Loucy (cell line): ENCODE measurements around the gene LNP1.
A peak's percentile ranks its signal among the peaks of the same experiment; 100 is the strongest.

Experiments
- H2AFZ ChIP-seq: fragments of 200-600 bp; sonication (generic); 2 replicates; pipeline ENCODE4 v1.6.0; 2016; ENCODE audit warnings: antibody characterized with exemption, mild to moderate bottlenecking, low read length, moderate library complexity
- H3F3A ChIP-seq: fragments of 200-600 bp; 2 replicates; pipeline ENCODE4 v1.6.0; 2016; ENCODE audit warnings: antibody characterized with exemption, low read depth, mild to moderate bottlenecking
- H3K27me3 ChIP-seq: fragments of 200-600 bp; sonication (generic); 2 replicates; pipeline ENCODE4 v1.6.1; 2014; ENCODE audit warnings: low read length, mild to moderate bottlenecking; ENCODE audit not compliant: insufficient read depth, poor library complexity, severe bottlenecking
- H3K36me3 ChIP-seq: fragments of 200-600 bp; sonication (generic); 2 replicates; pipeline ENCODE4 v1.6.1; 2016; ENCODE audit warnings: low read length; ENCODE audit not compliant: insufficient read depth
- H3K4me1 ChIP-seq: fragments of 200-600 bp; sonication (generic); 2 replicates; pipeline ENCODE4 v1.5.1; 2014; ENCODE audit warnings: low read length, mild to moderate bottlenecking; ENCODE audit not compliant: insufficient read depth, poor library complexity, severe bottlenecking
- H3K4me2 ChIP-seq: fragments of 200-600 bp; sonication (generic); 2 replicates; pipeline ENCODE4 v1.6.0; 2014; ENCODE audit warnings: antibody characterized with exemption, low read length, low read depth, mild to moderate bottlenecking; ENCODE audit not compliant: poor library complexity, severe bottlenecking
- H3K4me3 ChIP-seq: fragments of 200-600 bp; sonication (generic); 2 replicates; pipeline ENCODE4 v1.5.1; 2014; ENCODE audit warnings: low read length, mild to moderate bottlenecking, mixed read lengths; ENCODE audit not compliant: poor library complexity, severe bottlenecking
- H3K79me2 ChIP-seq: fragments of 200-600 bp; sonication (generic); 2 replicates; pipeline ENCODE4 v1.6.1; 2014; ENCODE audit warnings: low read length; ENCODE audit not compliant: insufficient read depth
- H3K9ac ChIP-seq: fragments of 200-600 bp; sonication (generic); 2 replicates; pipeline ENCODE4 v1.6.0; 2014; ENCODE audit warnings: mild to moderate bottlenecking, low read depth, low read length, moderate library complexity; ENCODE audit not compliant: poor library complexity, severe bottlenecking
- H3K9me2 ChIP-seq: fragments of 200-600 bp; sonication (generic); replicated peaks from 2 replicates; pipeline ENCODE4 v1.6.1; 2016; ENCODE audit warnings: low read depth, low read length, mixed read lengths
- H3K9me3 ChIP-seq: fragments of 200-600 bp; sonication (generic); 2 replicates; pipeline ENCODE4 v1.6.1; 2014; ENCODE audit warnings: mild to moderate bottlenecking, antibody characterized with exemption, low read length, low read depth; ENCODE audit not compliant: insufficient read depth
- H4K20me1 ChIP-seq: fragments of 200-600 bp; sonication (generic); 2 replicates; pipeline ENCODE4 v1.6.0; 2014; ENCODE audit warnings: antibody characterized with exemption, low read length, mild to moderate bottlenecking; ENCODE audit not compliant: insufficient read depth, poor library complexity, severe bottlenecking
- CTCF ChIP-seq: fragments of 200-600 bp; sonication (generic); conservative IDR thresholded peaks from 2 replicates; pipeline ENCODE4 v1.5.1; 2014; ENCODE audit warnings: mild to moderate bottlenecking, antibody characterized with exemption, low read length
- EZH2phosphoT487 ChIP-seq: fragments of 200-600 bp; IDR thresholded peaks from 2 replicates; pipeline ENCODE4 v1.6.1; 2018; ENCODE audit warnings: antibody characterized with exemption, mild to moderate bottlenecking, moderate library complexity, borderline replicate concordance

LNP1 gene

DNA sequence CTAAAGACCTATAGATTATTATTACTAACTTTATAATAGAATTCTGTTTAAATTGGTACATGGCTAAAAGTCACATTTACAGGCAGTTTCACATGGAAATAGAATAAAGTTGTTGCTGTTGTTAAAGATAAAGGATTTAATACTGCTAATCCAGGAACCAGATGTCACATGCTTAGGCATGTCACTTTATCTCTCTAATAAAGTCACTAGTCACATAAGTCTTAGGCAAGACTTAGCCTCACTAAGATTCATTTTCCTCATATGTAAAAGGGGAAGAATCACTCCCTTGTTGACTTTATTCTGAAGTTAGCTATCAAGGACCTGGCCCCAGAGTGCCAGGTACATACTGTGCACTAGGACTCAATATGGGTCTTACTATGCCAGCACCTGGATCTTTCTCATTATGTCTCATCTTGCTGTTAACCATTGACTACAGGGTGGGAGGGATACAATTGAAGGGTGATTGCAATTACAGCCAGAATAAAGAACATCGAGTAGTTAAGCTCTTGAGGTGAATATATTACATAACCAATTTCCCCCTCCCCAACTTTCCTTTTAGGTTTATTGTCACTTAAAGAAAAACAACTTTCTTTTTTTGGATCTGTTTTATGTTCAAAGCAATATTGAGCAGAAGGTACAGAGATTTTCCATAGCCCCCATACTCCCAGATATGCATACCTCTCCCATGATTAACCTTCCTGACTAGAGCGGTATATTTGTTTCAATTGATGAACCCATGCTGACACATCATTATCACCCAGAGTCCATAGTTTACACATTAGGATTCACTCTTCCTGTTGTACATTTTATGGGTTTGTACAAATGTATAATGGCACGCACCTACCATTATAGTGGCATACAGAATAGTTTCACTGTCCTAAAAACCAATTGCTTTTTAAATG lies 36.6 kb downstream of the LNP1 start:
- no peaks in the 10 kb centered on the region for H3K36me3 ChIP-seq
- no peak overlapping the region for H2AFZ ChIP-seq
- no peaks in the 10 kb centered on the region for H3F3A ChIP-seq
- no peaks in the 10 kb centered on the region for H4K20me1 ChIP-seq
- TF ChIP-seq EZH2phosphoT487 (no peak), CTCF (no peak)
- no peaks in the 10 kb centered on the region for H3K9me3 ChIP-seq
- H3K9ac ChIP-seq = no peak overlapping the region
- H3K4me3 ChIP-seq = no peak overlapping the region
- no peak overlapping the region for H3K4me2 ChIP-seq
- H3K27me3 ChIP-seq = no peaks in the 10 kb centered on the region
- H3K79me2 ChIP-seq = no peaks in the 10 kb centered on the region
- no peaks in the 10 kb centered on the region for H3K9me2 ChIP-seq
- peaks cover 24% of the 10 kb centered on the region for H3K4me1 ChIP-seq

DNA sequence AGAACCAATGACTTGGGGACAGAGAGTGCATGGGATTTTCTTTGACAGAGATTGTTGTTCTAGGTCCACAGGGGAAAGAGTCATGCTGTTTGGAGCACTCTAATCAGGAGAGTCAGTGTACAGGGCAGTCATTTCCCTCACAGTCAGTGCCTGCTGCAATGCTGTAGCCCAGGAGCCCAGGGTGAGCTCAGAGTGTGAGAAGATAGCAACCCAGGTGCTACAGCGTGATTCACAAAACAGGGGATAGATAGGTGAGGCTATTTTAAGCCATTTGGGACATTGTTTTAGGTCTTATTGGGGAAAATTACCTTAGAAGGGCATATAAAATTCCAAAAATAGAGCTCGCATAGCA lies 37.3 kb downstream of the LNP1 start:
- TF ChIP-seq EZH2phosphoT487 = no peak
- TF ChIP-seq CTCF = no peak
- H3K79me2 ChIP-seq = no peaks in the 10 kb centered on the region
- H3K9me2 ChIP-seq = no peaks in the 10 kb centered on the region
- no peak overlapping the region for H3K9ac ChIP-seq
- no peak overlapping the region for H3K4me3 ChIP-seq
- no peaks in the 10 kb centered on the region for H3K9me3 ChIP-seq
- no peaks in the 10 kb centered on the region for H3F3A ChIP-seq
- H3K4me2 ChIP-seq = no peak overlapping the region
- H3K4me1 ChIP-seq = peaks cover 24% of the 10 kb centered on the region
- no peak overlapping the region for H2AFZ ChIP-seq
- no peaks in the 10 kb centered on the region for H3K27me3 ChIP-seq
- 0 out of 2 replicates have a peak, but pooled peaks cover 4% of the 10 kb centered on the region for H3K36me3 ChIP-seq
- H4K20me1 ChIP-seq = no peaks in the 10 kb centered on the region

GRCh38 chr3:100440895-100441294 lies 39.6 kb downstream of the LNP1 start:
- Histone ChIP-seq H3K79me2 (no peaks in the 10 kb centered on the region), H3K9me3 (no peaks in the 10 kb centered on the region), H3K36me3 (0 out of 2 replicates have a peak, but pooled peaks cover 4% of the 10 kb centered on the region), H4K20me1 (no peaks in the 10 kb centered on the region), H3K27me3 (no peaks in the 10 kb centered on the region), H3K4me1 (peaks cover 24% of the 10 kb centered on the region), H3F3A (no peaks in the 10 kb centered on the region), H3K9ac (no peak overlapping the region), H3K9me2 (no peaks in the 10 kb centered on the region), H2AFZ (peak overlapping the region; percentile 69; the same call in 1 of the 2 replicates), H3K4me3 (peak overlapping the region; percentile 26), H3K4me2 (peak overlapping the region; percentile 52)
- no peak for TF ChIP-seq CTCF
- no peak for TF ChIP-seq EZH2phosphoT487
